Large intestine (tissue), 12 donors: ENCODE measurements around the gene BICD1. TPM values are rescaled to one million over a fixed set of nuclear protein-coding genes. Genes with fewer than 3 reads are reported as not detected.

Experiments
- DNase-seq, 2 donors: peaks; one replicate each; pipeline versions ENCODE4 v3.0.0 to v3.0.0-alpha.2; 2013
- H3K27ac ChIP-seq: one replicate; pipeline ENCODE4 v1.5.1; 2013; ENCODE audit warnings: low read length
- H3K27me3 ChIP-seq: 2 replicates; pipeline ENCODE4 v1.6.1; 2013; ENCODE audit warnings: low read length; ENCODE audit not compliant: control insufficient read depth, insufficient read depth
- H3K36me3 ChIP-seq: 2 replicates; pipeline ENCODE4 v1.6.1; 2013; ENCODE audit warnings: low read length; ENCODE audit not compliant: control insufficient read depth, insufficient read depth
- H3K4me1 ChIP-seq: one replicate; pipeline ENCODE4 v1.6.1; 2013; ENCODE audit warnings: low read length; ENCODE audit not compliant: control insufficient read depth, insufficient read depth
- H3K4me3 ChIP-seq: one replicate; pipeline ENCODE4 v1.5.1; 2013; ENCODE audit warnings: low read length
- H3K9me3 ChIP-seq: one replicate; pipeline ENCODE4 v1.6.1; 2013; ENCODE audit warnings: mild to moderate bottlenecking, low read depth, low read length, moderate library complexity; ENCODE audit not compliant: control insufficient read depth
- WGBS: methylation state at CpG from one replicate; pipeline ENCODE4 v1.1.5; 2013; ENCODE audit warnings: low lambda C conversion rate; ENCODE audit not compliant: insufficient coverage; 5-methylcytosine and 5-hydroxymethylcytosine counted together
- long read RNA-seq, 11 donors: transcript quantifications; one replicate each; lab custom pipeline, GENCODE V29; 2026
- polyA plus RNA-seq: library from polyadenylated mRNA; unstranded; fragments of 120-200 nt; gene quantifications from one replicate; pipeline ENCODE4 v1.2.1, GENCODE V29; 2013

The BICD1 gene
- 15.4 TPM for polyA plus RNA-seq
- long read RNA-seq, donor 1, partial matches to known transcripts, result 0 of 2 reads
- long read RNA-seq, donor 1, other reads (novel, unspliced or antisense), result 0 of 2 reads
- long read RNA-seq, donor 2, partial matches to known transcripts, result 0 of 3 reads
- long read RNA-seq, donor 2, other reads (novel, unspliced or antisense), result 0 of 3 reads
- long read RNA-seq, donor 3, result 0 reads
- long read RNA-seq, donor 4, result 0 reads
- long read RNA-seq, donor 5, partial matches to known transcripts, result 0 of 1 reads
- long read RNA-seq, donor 5, other reads (novel, unspliced or antisense), result 0 of 1 reads
- long read RNA-seq, donor 6, partial matches to known transcripts, result 0 of 2 reads
- long read RNA-seq, donor 6, other reads (novel, unspliced or antisense), result 0 of 2 reads
- long read RNA-seq, donor 7, partial matches to known transcripts, result 0 of 8 reads
- long read RNA-seq, donor 7, other reads (novel, unspliced or antisense), result 0 of 8 reads
- long read RNA-seq, donor 8, partial matches to known transcripts, result 0 of 5 reads
- long read RNA-seq, donor 8, other reads (novel, unspliced or antisense), result 0 of 5 reads
- long read RNA-seq, donor 9, partial matches to known transcripts, result 0 of 4 reads
- long read RNA-seq, donor 9, other reads (novel, unspliced or antisense), result 0 of 4 reads
- long read RNA-seq, donor 10, partial matches to known transcripts, result 0 of 3 reads
- long read RNA-seq, donor 10, other reads (novel, unspliced or antisense), result 0 of 3 reads
- long read RNA-seq, donor 11, partial matches to known transcripts, result 0 of 3 reads
- long read RNA-seq, donor 11, other reads (novel, unspliced or antisense), result 0 of 3 reads

- H3K36me3 ChIP-seq, result no peaks in the 10 kb centered on the region
- 0% methylated on average over 1 of the region's 96 CpGs for WGBS
These were observed at the start of gene BICD1 for GRCh38 chr12:32106517-32107358. TSS of gene BICD1 (plus strand) at chr12:32106847. CDS start at chr12:32107332, 485 bp downstream.

GRCh38 chr12:32061033-32061432 lies 45.6 kb upstream of the BICD1 start:
- no peak overlapping the region for H3K27ac ChIP-seq
- no peaks in the 10 kb centered on the region for H3K27me3 ChIP-seq
- no peaks in the 10 kb centered on the region for H3K4me1 ChIP-seq
- no peak for DNase-seq
- no peaks in the 10 kb centered on the region for H3K9me3 ChIP-seq
- no peak overlapping the region for H3K4me3 ChIP-seq
- H3K36me3 ChIP-seq, result no peaks in the 10 kb centered on the region
- WGBS, result 100% methylated on average over 3 of the region's 3 CpGs

More at GRCh38 chr12:32106517-32107358, at the start of gene BICD1:
- Histone ChIP-seq H3K27me3 (no peaks in the 10 kb centered on the region), H3K27ac (peak within 1 kb of the TSS; percentile 55), H3K9me3 (no peaks in the 10 kb centered on the region), H3K4me1 (peaks cover 5% of the 10 kb centered on the region), H3K4me3 (peak within 1 kb of the TSS; percentile 74)
- DNase-seq, result peak; percentile 87 to 94

- no peaks in the 10 kb centered on the region for H3K27me3 ChIP-seq
- H3K36me3 ChIP-seq, result no peaks in the 10 kb centered on the region
- H3K9me3 ChIP-seq, result no peaks in the 10 kb centered on the region
- no peak overlapping the region for H3K4me3 ChIP-seq
- 50% methylated on average over 2 of the region's 2 CpGs for WGBS
- no peaks in the 10 kb centered on the region for H3K4me1 ChIP-seq
- no peak overlapping the region for H3K27ac ChIP-seq
- DNase-seq, result no peak
These were observed 43.8 kb upstream of the BICD1 start for GRCh38 chr12:32062881-32063280.

DNA sequence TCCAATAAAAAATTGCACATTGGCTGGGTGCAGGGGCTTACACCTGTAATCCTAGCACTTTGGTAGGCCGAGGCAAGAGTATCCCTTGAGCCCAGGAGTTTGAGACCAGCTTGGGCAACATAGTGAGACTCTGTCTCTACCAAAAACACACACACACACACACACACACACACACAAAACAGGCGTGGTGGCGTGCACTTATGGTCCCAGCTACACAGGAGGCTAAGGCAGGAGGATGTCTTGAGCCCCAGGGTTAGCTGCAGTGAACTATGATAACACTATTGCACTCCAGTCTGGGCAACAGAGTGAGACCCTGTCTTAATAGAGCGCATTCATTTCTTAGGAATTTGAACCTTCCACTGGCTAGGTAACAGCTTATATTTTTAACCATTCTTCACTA lies 42.9 kb upstream of the BICD1 start:
- Histone ChIP-seq H3K9me3 (no peaks in the 10 kb centered on the region), H3K4me1 (peaks cover 6% of the 10 kb centered on the region), H3K4me3 (no peak overlapping the region), H3K27ac (no peak overlapping the region), H3K27me3 (no peaks in the 10 kb centered on the region), H3K36me3 (no peaks in the 10 kb centered on the region)
- no CpG with 5 or more reads among the region's 4 CpGs for WGBS
- DNase-seq, result no peak

- WGBS, result no CpG with 5 or more reads among the region's 2 CpGs
- no peaks in the 10 kb centered on the region for H3K9me3 ChIP-seq
- DNase-seq, result no peak
- no peak overlapping the region for H3K27ac ChIP-seq
- H3K36me3 ChIP-seq, result no peaks in the 10 kb centered on the region
- peaks cover 19% of the 10 kb centered on the region for H3K4me1 ChIP-seq
- no peaks in the 10 kb centered on the region for H3K27me3 ChIP-seq
- no peak overlapping the region for H3K4me3 ChIP-seq
These were observed 40.4 kb upstream of the BICD1 start for GRCh38 chr12:32066206-32066605.

DNA sequence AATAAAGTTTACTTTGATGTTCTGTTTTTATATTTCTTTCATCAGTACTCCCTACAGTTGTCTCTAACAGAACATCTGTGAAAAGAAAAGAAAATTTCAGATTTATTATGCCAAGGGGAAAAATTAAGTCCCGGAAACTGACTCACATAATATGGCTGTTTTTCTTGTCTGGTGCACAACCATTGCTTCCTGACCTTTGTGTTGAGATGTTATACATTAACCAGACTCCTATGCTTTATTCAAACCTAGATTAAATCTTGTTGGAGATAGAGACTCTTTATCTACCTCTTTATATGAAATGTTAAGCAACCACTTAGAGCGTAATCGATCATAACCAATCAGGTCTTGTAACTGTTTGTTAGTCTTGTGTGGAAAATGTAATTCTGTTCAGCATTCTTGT lies 37.6 kb upstream of the BICD1 start:
- no peak overlapping the region for H3K4me3 ChIP-seq
- no peaks in the 10 kb centered on the region for H3K27me3 ChIP-seq
- peak in 1 of 2 donors; percentile 75 for DNase-seq
- 17% methylated on average over 2 of the region's 3 CpGs for WGBS
- peak overlapping the region; percentile 76 for H3K27ac ChIP-seq
- peaks cover 19% of the 10 kb centered on the region for H3K4me1 ChIP-seq
- no peaks in the 10 kb centered on the region for H3K36me3 ChIP-seq
- H3K9me3 ChIP-seq, result no peaks in the 10 kb centered on the region

DNA sequence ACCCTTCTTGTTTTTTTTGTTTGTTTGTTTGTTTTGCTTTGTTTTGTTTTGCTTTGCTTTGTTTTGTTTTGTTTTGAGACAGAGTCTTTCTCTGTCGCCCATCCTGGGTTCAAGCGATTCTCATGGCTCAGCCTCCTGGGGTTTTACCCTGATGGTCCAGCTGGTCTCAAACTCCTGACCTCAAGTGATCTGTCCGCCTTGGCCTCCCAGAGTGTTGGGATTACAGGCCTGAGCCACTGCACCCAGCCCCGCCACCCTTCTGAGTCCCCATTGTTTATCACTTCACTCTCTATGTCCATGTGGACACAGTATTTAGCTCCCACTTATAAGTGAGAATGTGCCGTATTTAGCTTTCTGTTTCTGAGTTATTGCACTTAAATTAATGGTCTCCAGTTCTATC lies 36.9 kb upstream of the BICD1 start:
- Histone ChIP-seq H3K4me1 (peaks cover 19% of the 10 kb centered on the region), H3K27me3 (no peaks in the 10 kb centered on the region), H3K9me3 (no peaks in the 10 kb centered on the region), H3K36me3 (no peaks in the 10 kb centered on the region), H3K27ac (peak overlapping the region; percentile 50), H3K4me3 (no peak overlapping the region)
- 51% methylated on average over 2 of the region's 5 CpGs for WGBS
- DNase-seq, result no peak

DNA sequence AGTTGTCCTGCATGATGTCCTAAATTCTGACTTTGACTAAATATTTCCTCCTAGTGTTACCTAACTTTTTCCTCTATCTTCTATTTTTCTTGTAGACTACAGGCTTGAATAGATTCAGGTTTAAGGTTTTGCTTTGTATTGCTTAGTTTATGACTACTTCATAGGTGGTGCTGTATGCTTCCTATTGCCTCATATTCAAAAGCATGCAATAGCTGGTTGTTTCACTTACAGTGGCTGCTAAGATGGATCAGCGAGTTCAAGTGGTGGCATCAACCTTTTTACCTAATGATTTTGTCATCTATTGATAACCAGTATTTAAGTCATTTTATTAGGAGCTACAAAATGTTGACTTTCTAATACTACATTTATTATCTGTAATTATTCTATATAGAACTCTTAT lies 36.3 kb upstream of the BICD1 start:
- Histone ChIP-seq H3K27ac (peak overlapping the region; percentile 50), H3K4me3 (no peak overlapping the region), H3K4me1 (peaks cover 19% of the 10 kb centered on the region), H3K9me3 (no peaks in the 10 kb centered on the region), H3K36me3 (no peaks in the 10 kb centered on the region), H3K27me3 (no peaks in the 10 kb centered on the region)
- DNase-seq, result peak in 1 of 2 donors; percentile 70
- WGBS, result 80% methylated on average over 1 of the region's 1 CpG

GRCh38 chr12:32072102-32072501 lies 34.5 kb upstream of the BICD1 start:
- H3K9me3 ChIP-seq, result no peaks in the 10 kb centered on the region
- H3K27me3 ChIP-seq, result no peaks in the 10 kb centered on the region
- 80% methylated on average over 2 of the region's 6 CpGs for WGBS
- no peak overlapping the region for H3K27ac ChIP-seq
- peaks cover 19% of the 10 kb centered on the region for H3K4me1 ChIP-seq
- no peak overlapping the region for H3K4me3 ChIP-seq
- DNase-seq, result no peak
- no peaks in the 10 kb centered on the region for H3K36me3 ChIP-seq

DNA sequence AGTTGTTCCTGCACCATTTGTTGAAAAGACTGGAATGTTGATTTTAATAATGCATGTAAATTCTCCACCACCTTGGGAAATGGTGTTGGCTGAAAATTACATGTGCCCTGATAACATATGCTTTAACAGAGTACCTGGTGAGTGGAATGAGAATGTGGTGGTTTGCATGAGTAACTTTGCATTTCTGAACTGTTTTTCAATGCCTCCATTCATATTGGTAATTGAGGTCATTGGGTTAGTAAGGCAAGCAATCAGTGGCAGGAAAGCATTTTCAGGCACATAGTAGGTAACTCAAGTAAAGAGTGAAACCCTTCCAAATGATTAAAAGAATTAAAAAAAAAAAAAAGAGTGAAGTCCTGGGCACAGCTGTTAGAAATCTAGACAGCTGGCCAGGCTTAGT lies 32.2 kb upstream of the BICD1 start:
- DNase-seq, result no peak
- Histone ChIP-seq H3K4me1 (peaks cover 10% of the 10 kb centered on the region), H3K27me3 (no peaks in the 10 kb centered on the region), H3K4me3 (no peak overlapping the region), H3K9me3 (no peaks in the 10 kb centered on the region), H3K27ac (no peak overlapping the region), H3K36me3 (no peaks in the 10 kb centered on the region)
